GM23338 (cell line): ENCODE measurements around the gene PCP4L1. TPM values are rescaled to one million over a fixed set of nuclear protein-coding genes. Genes with fewer than 3 reads are reported as not detected.

ENCODE experiments used
- ATAC-seq: fragments of 200-7000 bp; cut with Tn5 transposase; 3 replicates; pipeline ENCODE4 v1.9.1; 2020
- DNase-seq: peaks from one replicate; pipeline ENCODE4 v3.0.0-alpha.2; 2015; ENCODE audit warnings: low spot score
- H2AFZ ChIP-seq: fragments of 200-600 bp; sonication (generic); 2 replicates; pipeline ENCODE4 v1.8.0; 2016; ENCODE audit warnings: antibody characterized with exemption, mild to moderate bottlenecking, moderate library complexity
- H3F3A ChIP-seq: fragments of 200-600 bp; sonication (generic); replicated peaks from 2 replicates; pipeline ENCODE4 v1.8.0; 2017; ENCODE audit warnings: antibody characterized with exemption, mixed run types, low read depth
- H3K27ac ChIP-seq: fragments of 200-600 bp; sonication (generic); 2 replicates; pipeline ENCODE4 v1.6.1; 2016; ENCODE audit warnings: low read depth
- H3K27me3 ChIP-seq: fragments of 200-600 bp; sonication (generic); 2 replicates; pipeline ENCODE4 v1.8.0; 2016; ENCODE audit warnings: mild to moderate bottlenecking, mixed run types, moderate library complexity; ENCODE audit not compliant: insufficient read depth
- H3K36me3 ChIP-seq: fragments of 200-600 bp; sonication (generic); 2 replicates; pipeline ENCODE4 v1.8.0; 2016; ENCODE audit warnings: mild to moderate bottlenecking; ENCODE audit not compliant: insufficient read depth
- H3K4me1 ChIP-seq: fragments of 200-600 bp; sonication (generic); 2 replicates; pipeline ENCODE4 v1.8.0; 2016; ENCODE audit warnings: mild to moderate bottlenecking, moderate library complexity; ENCODE audit not compliant: insufficient read depth
- H3K4me2 ChIP-seq: fragments of 200-600 bp; sonication (generic); 2 replicates; pipeline ENCODE4 v1.7.1; 2017; ENCODE audit warnings: mixed run types
- H3K4me3 ChIP-seq: fragments of 200-600 bp; sonication (generic); 2 replicates; pipeline ENCODE4 v1.6.1; 2016; ENCODE audit warnings: mixed run types
- H3K79me2 ChIP-seq: fragments of 200-600 bp; sonication (generic); replicated peaks from 2 replicates; pipeline ENCODE4 v1.8.0; 2017; ENCODE audit warnings: mild to moderate bottlenecking; ENCODE audit not compliant: insufficient read depth
- H3K9me2 ChIP-seq: fragments of 200-600 bp; sonication (generic); 2 replicates; pipeline ENCODE4 v1.8.0; 2017; ENCODE audit not compliant: insufficient read depth
- H4K20me1 ChIP-seq: fragments of 200-600 bp; sonication (generic); replicated peaks from 2 replicates; pipeline ENCODE4 v1.8.0; 2017; ENCODE audit warnings: mild to moderate bottlenecking; ENCODE audit not compliant: insufficient read depth
- H3K27ac Mint-ChIP-seq: 2 replicates; pipeline ENCODE4 v1.8.0; 2020; ENCODE audit warnings: inconsistent platforms, mild to moderate bottlenecking, moderate library complexity, mixed read lengths
- H3K27me3 Mint-ChIP-seq: 3 replicates; pipeline ENCODE4 v1.8.0; 2022; ENCODE audit warnings: low read depth, mild to moderate bottlenecking, moderate library complexity, mixed read lengths, inconsistent platforms; ENCODE audit not compliant: insufficient read depth, poor library complexity
- H3K36me3 Mint-ChIP-seq: 3 replicates; pipeline ENCODE4 v1.8.0; 2021; ENCODE audit warnings: low read depth, mild to moderate bottlenecking, inconsistent platforms, moderate library complexity, mixed read lengths
- H3K4me1 Mint-ChIP-seq: 3 replicates; pipeline ENCODE4 v1.8.0; 2020; ENCODE audit warnings: mild to moderate bottlenecking, inconsistent platforms, mixed read lengths
- H3K4me3 Mint-ChIP-seq: 3 replicates; pipeline ENCODE4 v1.8.0; 2021; ENCODE audit warnings: moderate library complexity, mild to moderate bottlenecking, inconsistent platforms, mixed read lengths
- H3K9me3 Mint-ChIP-seq: 3 replicates; pipeline ENCODE4 v1.8.0; 2020; ENCODE audit warnings: moderate library complexity, mild to moderate bottlenecking, inconsistent platforms, mixed read lengths
- CREB1 ChIP-seq: fragments of 250-450 bp; sonication (Bioruptor Pico); IDR thresholded peaks from 2 replicates; pipeline ENCODE4 v1.5.0; 2020; ENCODE audit warnings: low read depth, mild to moderate bottlenecking, moderate library complexity
- CTCF ChIP-seq, 2 experiments: fragments of 200-600 bp in 1 of 2; sonication (generic) in 1 of 2; conservative IDR thresholded peaks; 2 replicates each; pipeline versions ENCODE4 v1.5.1 to v1.6.1; 2016 to 2017; ENCODE audit warnings: antibody characterized with exemption in 2 of 2, low read depth in 2 of 2, mild to moderate bottlenecking in 2 of 2, moderate library complexity in 1 of 2
- EZH2 ChIP-seq: fragments of 200-600 bp; sonication (generic); IDR thresholded peaks from one replicate; pipeline ENCODE4 v1.8.0; 2017; ENCODE audit warnings: antibody characterized with exemption, mild to moderate bottlenecking, low read depth; ENCODE audit not compliant: unreplicated experiment
- EZH2phosphoT487 ChIP-seq: fragments of 200-600 bp; sonication (generic); IDR thresholded peaks from one replicate; pipeline ENCODE4 v1.8.1; 2018; ENCODE audit warnings: antibody characterized with exemption; ENCODE audit not compliant: unreplicated experiment
- NANOG ChIP-seq: IDR thresholded peaks from 2 replicates; pipeline ENCODE4 v1.6.1; 2016; ENCODE audit warnings: antibody characterized with exemption, borderline replicate concordance
- POLR2AphosphoS5 ChIP-seq: IDR thresholded peaks from 2 replicates; pipeline ENCODE4 v1.6.1; 2016; ENCODE audit warnings: antibody characterized with exemption, low read depth
- STAT1 ChIP-seq: IDR thresholded peaks from one replicate; pipeline ENCODE4 v1.6.1; 2016; ENCODE audit warnings: antibody characterized with exemption; ENCODE audit not compliant: unreplicated experiment
- ZNF114 ChIP-seq: fragments of 250-450 bp; sonication (Bioruptor Pico); IDR thresholded peaks from 2 replicates; pipeline ENCODE4 v1.5.0; 2020; ENCODE audit warnings: mild to moderate bottlenecking, moderate library complexity
- ZNF331 ChIP-seq: fragments of 250-450 bp; sonication (Bioruptor Pico); IDR thresholded peaks from 2 replicates; pipeline ENCODE4 v1.5.0; 2020; ENCODE audit warnings: low read depth, mild to moderate bottlenecking, moderate library complexity
- ZNF462 ChIP-seq: fragments of 250-450 bp; sonication (Bioruptor Pico); IDR thresholded peaks from 2 replicates; pipeline ENCODE4 v1.5.0; 2020; ENCODE audit warnings: mild to moderate bottlenecking, moderate library complexity
- polyA plus RNA-seq: library from polyadenylated mRNA; unstranded; fragments of >200 nt; fragmentation: Nextera tagmentation; extraction: Ambion mirVana; gene quantifications from 2 replicates; pipeline ENCODE4 v1.2.1, GENCODE V29; 2016
- total RNA-seq: library from RNA; depleted of rRNA; stranded (reverse); fragments of >200 nt; shearing (Covaris generic); gene quantifications from 2 replicates; pipeline ENCODE4 v1.2.3, GENCODE V29; 2014
- TF ChIP-seq, protein P1 (sequence below): IDR thresholded peaks from 2 replicates; pipeline ENCODE4 v1.6.1; 2016; ENCODE audit warnings: antibody characterized with exemption
- TF ChIP-seq, protein P2 (sequence below): IDR thresholded peaks from one replicate; pipeline ENCODE4 v1.6.1; 2018; ENCODE audit warnings: antibody characterized with exemption; ENCODE audit not compliant: unreplicated experiment

Gene PCP4L1
- total and polyA plus RNA-seq, 2 experiments from 2014 or later, result 1.4 to 1.7 TPM

DNA sequence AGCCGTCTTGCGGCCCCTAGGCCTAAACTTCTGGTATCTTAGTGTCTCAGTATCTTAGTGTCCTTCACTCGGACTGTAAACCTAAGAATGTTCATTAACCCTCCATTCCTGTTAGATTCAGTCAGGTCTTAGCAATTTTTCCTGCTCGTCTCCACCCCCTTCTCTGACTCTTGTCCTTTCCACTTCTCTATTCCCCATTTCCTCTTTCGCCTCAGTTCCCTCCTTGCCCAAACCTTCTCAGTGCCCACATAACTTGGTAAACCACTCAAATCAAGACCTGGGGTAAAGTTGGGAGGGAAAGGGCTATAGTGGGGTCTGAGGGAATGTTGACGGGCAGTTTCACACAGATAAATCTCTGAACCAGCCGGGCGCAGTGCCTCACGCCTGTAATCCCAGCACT lies 44.2 kb upstream of the PCP4L1 start:
- Histone ChIP-seq H3F3A (peaks cover 27% of the 10 kb centered on the region), H3K36me3 (peaks cover 47% of the 10 kb centered on the region), H3K4me2 (no peak overlapping the region), H3K4me3 (no peak overlapping the region), H3K9me2 (no peaks in the 10 kb centered on the region), H4K20me1 (peaks cover 6% of the 10 kb centered on the region; the same call in 1 of the 2 replicates), H3K4me1 (peaks cover 26% of the 10 kb centered on the region), H3K27me3 (no peaks in the 10 kb centered on the region), H3K79me2 (no peaks in the 10 kb centered on the region), H3K27ac (no peak overlapping the region), H2AFZ (no peak overlapping the region)
- Mint-ChIP-seq H3K4me1 (peaks cover 35% of the 10 kb centered on the region), H3K4me3 (no peak overlapping the region), H3K36me3 (peaks cover 56% of the 10 kb centered on the region), H3K27ac (no peak overlapping the region; the same call in 1 of the 2 replicates), H3K9me3 (no peaks in the 10 kb centered on the region; the same call in 2 of the 3 replicates), H3K27me3 (peaks cover 16% of the 10 kb centered on the region)
- ATAC-seq (no peak), DNase-seq (no peak)
- no peak for TF ChIP-seq CTCF (conservative IDR thresholded peaks at IDR 0.05; ENCODE audit: low read depth in 2 of 2)
- TF ChIP-seq CREB1, result no peak
- no peak for TF ChIP-seq EZH2
- TF ChIP-seq ZNF462, result no peak
- TF ChIP-seq NANOG, result no peak
- TF ChIP-seq, protein P1, sequence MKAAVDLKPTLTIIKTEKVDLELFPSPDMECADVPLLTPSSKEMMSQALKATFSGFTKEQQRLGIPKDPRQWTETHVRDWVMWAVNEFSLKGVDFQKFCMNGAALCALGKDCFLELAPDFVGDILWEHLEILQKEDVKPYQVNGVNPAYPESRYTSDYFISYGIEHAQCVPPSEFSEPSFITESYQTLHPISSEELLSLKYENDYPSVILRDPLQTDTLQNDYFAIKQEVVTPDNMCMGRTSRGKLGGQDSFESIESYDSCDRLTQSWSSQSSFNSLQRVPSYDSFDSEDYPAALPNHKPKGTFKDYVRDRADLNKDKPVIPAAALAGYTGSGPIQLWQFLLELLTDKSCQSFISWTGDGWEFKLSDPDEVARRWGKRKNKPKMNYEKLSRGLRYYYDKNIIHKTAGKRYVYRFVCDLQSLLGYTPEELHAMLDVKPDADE, result no peak
- no peak for TF ChIP-seq ZNF331 (CRISPR knock-in tag)
- TF ChIP-seq, protein P2, sequence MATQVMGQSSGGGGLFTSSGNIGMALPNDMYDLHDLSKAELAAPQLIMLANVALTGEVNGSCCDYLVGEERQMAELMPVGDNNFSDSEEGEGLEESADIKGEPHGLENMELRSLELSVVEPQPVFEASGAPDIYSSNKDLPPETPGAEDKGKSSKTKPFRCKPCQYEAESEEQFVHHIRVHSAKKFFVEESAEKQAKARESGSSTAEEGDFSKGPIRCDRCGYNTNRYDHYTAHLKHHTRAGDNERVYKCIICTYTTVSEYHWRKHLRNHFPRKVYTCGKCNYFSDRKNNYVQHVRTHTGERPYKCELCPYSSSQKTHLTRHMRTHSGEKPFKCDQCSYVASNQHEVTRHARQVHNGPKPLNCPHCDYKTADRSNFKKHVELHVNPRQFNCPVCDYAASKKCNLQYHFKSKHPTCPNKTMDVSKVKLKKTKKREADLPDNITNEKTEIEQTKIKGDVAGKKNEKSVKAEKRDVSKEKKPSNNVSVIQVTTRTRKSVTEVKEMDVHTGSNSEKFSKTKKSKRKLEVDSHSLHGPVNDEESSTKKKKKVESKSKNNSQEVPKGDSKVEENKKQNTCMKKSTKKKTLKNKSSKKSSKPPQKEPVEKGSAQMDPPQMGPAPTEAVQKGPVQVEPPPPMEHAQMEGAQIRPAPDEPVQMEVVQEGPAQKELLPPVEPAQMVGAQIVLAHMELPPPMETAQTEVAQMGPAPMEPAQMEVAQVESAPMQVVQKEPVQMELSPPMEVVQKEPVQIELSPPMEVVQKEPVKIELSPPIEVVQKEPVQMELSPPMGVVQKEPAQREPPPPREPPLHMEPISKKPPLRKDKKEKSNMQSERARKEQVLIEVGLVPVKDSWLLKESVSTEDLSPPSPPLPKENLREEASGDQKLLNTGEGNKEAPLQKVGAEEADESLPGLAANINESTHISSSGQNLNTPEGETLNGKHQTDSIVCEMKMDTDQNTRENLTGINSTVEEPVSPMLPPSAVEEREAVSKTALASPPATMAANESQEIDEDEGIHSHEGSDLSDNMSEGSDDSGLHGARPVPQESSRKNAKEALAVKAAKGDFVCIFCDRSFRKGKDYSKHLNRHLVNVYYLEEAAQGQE, result no peak
- no peak for TF ChIP-seq ZNF114
- TF ChIP-seq POLR2AphosphoS5, result no peak
- TF ChIP-seq EZH2phosphoT487, result no peak
- no peak for TF ChIP-seq STAT1
